Testis (tissue), 2 donors: ENCODE data around the gene TRAF7.

Source experiments
- CTCF ChIP-seq, 3 experiments: fragments of 450-650 bp in 2 of 3; fragments of 200-600 bp in 1 of 3; sonication (generic) in 1 of 3; IDR thresholded peaks; one replicate each; pipeline ENCODE4 v1.5.1; 2016 to 2019; ENCODE audit warnings: antibody characterized with exemption in 3 of 3, mild to moderate bottlenecking in 2 of 3, moderate library complexity in 1 of 3
- POLR2A ChIP-seq: fragments of 450-650 bp; IDR thresholded peaks from one replicate; pipeline ENCODE4 v1.6.1; 2017; ENCODE audit warnings: antibody characterized with exemption, mild to moderate bottlenecking, moderate library complexity

- no peak for TF ChIP-seq POLR2A
- no peak for TF ChIP-seq CTCF (IDR thresholded peaks at IDR 0.05)
These were observed 43.5 kb downstream of the TRAF7 start for GRCh38 chr16:2199095-2199494.
